HCT116 (cell line): Measurements from ENCODE around the gene RTN1.

Experiments
- EZH2 ChIP-seq: fragments of 200-600 bp; sonication (generic); IDR thresholded peaks from 2 replicates; pipeline ENCODE4 v1.6.1; 2017; ENCODE audit warnings: antibody characterized with exemption, mixed run types
- POLR2A ChIP-seq: IDR thresholded peaks from 2 replicates; pipeline ENCODE4 v1.7.0; 2011; ENCODE audit warnings: borderline replicate concordance; ENCODE audit not compliant: insufficient read depth, insufficient read length; ENCODE audit errors: extremely low read depth
- TF ChIP-seq, protein P1 (sequence below), 3 experiments: fragments of 200-600 bp in 1 of 3; sonication (generic) in 1 of 3; IDR thresholded peaks in 2 of 3; conservative IDR thresholded peaks in 1 of 3; 2 replicates each; pipeline ENCODE4 v1.5.1; 2012 to 2017; ENCODE audit warnings: low read depth in 2 of 3, low read length in 2 of 3, antibody characterized with exemption in 1 of 3, borderline replicate concordance in 1 of 3, control low read depth in 1 of 3, mild to moderate bottlenecking in 1 of 3, mixed read lengths in 1 of 3, mixed run types in 1 of 3, moderate library complexity in 1 of 3; ENCODE audit not compliant: insufficient read depth in 1 of 3

DNA sequence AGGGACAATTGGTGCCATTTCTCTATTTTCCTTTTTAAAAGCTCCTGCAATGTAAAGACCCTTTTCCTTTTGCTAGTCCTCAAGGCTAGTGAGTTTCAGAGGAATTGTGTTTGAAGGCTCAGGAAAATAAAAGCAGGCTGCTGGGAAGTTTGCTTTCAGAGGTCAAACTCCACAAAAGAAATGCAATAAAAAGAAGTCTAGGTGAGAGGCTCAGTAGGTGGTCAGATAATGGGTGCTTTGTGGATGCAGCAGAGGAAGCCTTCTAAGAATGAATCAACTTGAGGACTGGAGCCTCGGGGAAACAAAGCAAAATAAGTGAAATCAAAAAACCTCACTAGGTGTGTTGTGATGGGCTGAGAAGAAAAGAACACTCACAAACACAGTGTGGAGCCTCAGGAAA is 304.3 kb downstream of the RTN1 start:
- TF ChIP-seq, protein P1, sequence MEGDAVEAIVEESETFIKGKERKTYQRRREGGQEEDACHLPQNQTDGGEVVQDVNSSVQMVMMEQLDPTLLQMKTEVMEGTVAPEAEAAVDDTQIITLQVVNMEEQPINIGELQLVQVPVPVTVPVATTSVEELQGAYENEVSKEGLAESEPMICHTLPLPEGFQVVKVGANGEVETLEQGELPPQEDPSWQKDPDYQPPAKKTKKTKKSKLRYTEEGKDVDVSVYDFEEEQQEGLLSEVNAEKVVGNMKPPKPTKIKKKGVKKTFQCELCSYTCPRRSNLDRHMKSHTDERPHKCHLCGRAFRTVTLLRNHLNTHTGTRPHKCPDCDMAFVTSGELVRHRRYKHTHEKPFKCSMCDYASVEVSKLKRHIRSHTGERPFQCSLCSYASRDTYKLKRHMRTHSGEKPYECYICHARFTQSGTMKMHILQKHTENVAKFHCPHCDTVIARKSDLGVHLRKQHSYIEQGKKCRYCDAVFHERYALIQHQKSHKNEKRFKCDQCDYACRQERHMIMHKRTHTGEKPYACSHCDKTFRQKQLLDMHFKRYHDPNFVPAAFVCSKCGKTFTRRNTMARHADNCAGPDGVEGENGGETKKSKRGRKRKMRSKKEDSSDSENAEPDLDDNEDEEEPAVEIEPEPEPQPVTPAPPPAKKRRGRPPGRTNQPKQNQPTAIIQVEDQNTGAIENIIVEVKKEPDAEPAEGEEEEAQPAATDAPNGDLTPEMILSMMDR (IDR thresholded peaks at IDR 0.05 in 2 of 3, conservative IDR thresholded peaks at IDR 0.05 in 1 of 3; ENCODE audit: borderline replicate concordance in 1 of 3, insufficient read depth in 1 of 3, low read depth in 2 of 3, low read length in 2 of 3) = no peak
- no peak for TF ChIP-seq POLR2A
- TF ChIP-seq EZH2 = no peak
